HCT116 (cell line): ENCODE results near the gene SFXN2. TPM values are rescaled to one million over a fixed set of nuclear protein-coding genes. Genes with fewer than 3 reads are reported as not detected.

Experiments
- ATAC-seq: fragments of 200-7000 bp; cut with Tn5 transposase; 2 replicates; pipeline ENCODE4 v1.9.1; 2020; ENCODE audit warnings: mild to moderate bottlenecking, moderate library complexity
- BruUV-seq: library from RNA; stranded (reverse); fragments of 400-500 nt; replicated peaks from 2 replicates; lab custom pipeline; 2021; lab: Mats Ljungman, UMichigan
- CTCF ChIA-PET: fragments of 300-600 bp; sonication (Branson Sonifier 250); formaldehyde crosslinking; loops from one replicate; lab custom pipeline; 2021; ENCODE audit warnings: antibody characterized with exemption; lab: Charles Lee
- POLR2A ChIA-PET: fragments of 300-600, 350-600 bp; sonication (Branson Sonifier 250); formaldehyde crosslinking; loops from one replicate; lab custom pipeline; 2021; ENCODE audit warnings: antibody characterized with exemption; lab: Charles Lee
- RAD21 ChIA-PET, 2 experiments: fragments of 300-600 bp; sonication (Branson Sonifier 250); formaldehyde crosslinking; loops; one replicate each; lab custom pipeline; 2023; ENCODE audit warnings: low total read pairs in 2 of 2; ENCODE audit not compliant: uncharacterized antibody in 2 of 2, unreplicated experiment in 2 of 2, low non-redundant PET in 1 of 2; lab: Charles Lee
- DNase-seq: peaks from one replicate; pipeline ENCODE4 v3.0.0-alpha.2; 2010; ENCODE audit warnings: low read depth, low spot score
- H2AFZ ChIP-seq: fragments of 200-600 bp; shearing (Covaris generic), sonication (generic); 2 replicates; pipeline ENCODE4 v1.6.1; 2017; ENCODE audit warnings: low read depth, mixed run types, mixed read lengths, antibody characterized with exemption, low read length; ENCODE audit not compliant: poor library complexity, severe bottlenecking
- H3K27ac ChIP-seq: 2 replicates; pipeline ENCODE4 v1.5.1; 2012; ENCODE audit warnings: low read depth, low read length
- H3K27me3 ChIP-seq: fragments of 200-600 bp; sonication (generic); 2 replicates; pipeline ENCODE4 v1.6.1; 2016; ENCODE audit warnings: mixed run types, low read length, mixed read lengths; ENCODE audit not compliant: insufficient read depth
- H3K36me3 ChIP-seq, 2 experiments: fragments of 200-500 bp in 1 of 2; fragments of 200-600 bp in 1 of 2; sonication (Bioruptor generic) in 1 of 2; sonication (generic) in 1 of 2; 2 replicates each; pipeline versions ENCODE4 v1.5.1 to v1.6.1; 2014 to 2016; ENCODE audit warnings: low read length in 2 of 2, inconsistent platforms in 1 of 2, mixed read lengths in 1 of 2, mixed run types in 1 of 2; ENCODE audit not compliant: insufficient read depth in 2 of 2, control insufficient read depth in 1 of 2
- H3K4me1 ChIP-seq, 2 experiments: fragments of 200-600 bp in 1 of 2; sonication (generic) in 1 of 2; 2 replicates each; pipeline versions ENCODE4 v1.5.1 to v1.6.1; 2012 to 2017; ENCODE audit warnings: low read length in 2 of 2, inconsistent platforms in 1 of 2, mild to moderate bottlenecking in 1 of 2, mixed read lengths in 1 of 2, mixed run types in 1 of 2, moderate library complexity in 1 of 2; ENCODE audit not compliant: insufficient read depth in 2 of 2, control insufficient read depth in 1 of 2
- H3K4me2 ChIP-seq: fragments of 200-600 bp; sonication (generic); 2 replicates; pipeline ENCODE4 v1.6.1; 2017; ENCODE audit warnings: mixed run types, low read length, mixed read lengths
- H3K4me3 ChIP-seq, 2 experiments: fragments of 200-600 bp in 1 of 2; sonication (generic) in 1 of 2; replicated peaks in 1 of 2; 2 replicates each; pipeline ENCODE4 v1.5.1; 2011 to 2016; ENCODE audit warnings: low read length in 2 of 2, control low read depth in 1 of 2, low read depth in 1 of 2, mild to moderate bottlenecking in 1 of 2, mixed read lengths in 1 of 2, mixed run types in 1 of 2
- H3K79me2 ChIP-seq: fragments of 200-600 bp; sonication (generic); 2 replicates; pipeline ENCODE4 v1.6.1; 2017; ENCODE audit warnings: mild to moderate bottlenecking, mixed run types, low read length, moderate library complexity, mixed read lengths; ENCODE audit not compliant: insufficient read depth
- H3K9ac ChIP-seq: fragments of 200-600 bp; sonication (generic); 2 replicates; pipeline ENCODE4 v1.6.1; 2016; ENCODE audit warnings: low read length, mixed read lengths
- H3K9me2 ChIP-seq: fragments of 200-600 bp; sonication (generic), shearing (Covaris generic); 2 replicates; pipeline ENCODE4 v1.6.1; 2017; ENCODE audit warnings: mixed run types, mild to moderate bottlenecking, moderate library complexity; ENCODE audit not compliant: insufficient read depth
- H3K9me3 ChIP-seq, 2 experiments: fragments of 200-500 bp in 1 of 2; fragments of 200-600 bp in 1 of 2; sonication (Bioruptor generic) in 1 of 2; sonication (generic) in 1 of 2; 2 replicates each; pipeline ENCODE4 v1.6.1; 2014 to 2017; ENCODE audit warnings: low read length in 2 of 2, mixed read lengths in 2 of 2, inconsistent platforms in 1 of 2, low read depth in 1 of 2, mild to moderate bottlenecking in 1 of 2, mixed run types in 1 of 2, moderate library complexity in 1 of 2; ENCODE audit not compliant: control insufficient read depth in 1 of 2, insufficient read depth in 1 of 2
- H4K20me1 ChIP-seq: fragments of 200-600 bp; sonication (generic), shearing (Covaris generic); 2 replicates; pipeline ENCODE4 v1.6.1; 2017; ENCODE audit warnings: mixed run types, mild to moderate bottlenecking, moderate library complexity; ENCODE audit not compliant: insufficient read depth
- CBX3 ChIP-seq: IDR thresholded peaks from 2 replicates; pipeline ENCODE4 v1.6.1; 2012; ENCODE audit warnings: low read depth
- CEBPB ChIP-seq: IDR thresholded peaks from 2 replicates; pipeline ENCODE4 v1.6.1; 2012; ENCODE audit warnings: low read depth
- EGR1 ChIP-seq: IDR thresholded peaks from 2 replicates; pipeline ENCODE4 v1.6.1; 2012; ENCODE audit warnings: low read depth
- ELF1 ChIP-seq: IDR thresholded peaks from 2 replicates; pipeline ENCODE4 v1.6.1; 2012; ENCODE audit warnings: low read depth, borderline replicate concordance
- EZH2 ChIP-seq: fragments of 200-600 bp; sonication (generic); IDR thresholded peaks from 2 replicates; pipeline ENCODE4 v1.6.1; 2017; ENCODE audit warnings: antibody characterized with exemption, mixed run types
- FOSL1 ChIP-seq: IDR thresholded peaks from 2 replicates; pipeline ENCODE4 v1.6.1; 2012; ENCODE audit warnings: low read depth
- JUND ChIP-seq: IDR thresholded peaks from 2 replicates; pipeline ENCODE4 v1.6.1; 2012
- MAX ChIP-seq: IDR thresholded peaks from 2 replicates; pipeline ENCODE4 v1.6.1; 2012
- POLR2A ChIP-seq: IDR thresholded peaks from 2 replicates; pipeline ENCODE4 v1.7.0; 2011; ENCODE audit warnings: borderline replicate concordance; ENCODE audit not compliant: insufficient read depth, insufficient read length; ENCODE audit errors: extremely low read depth
- POLR2AphosphoS5 ChIP-seq: IDR thresholded peaks from 2 replicates; pipeline ENCODE4 v1.6.1; 2011; ENCODE audit warnings: mild to moderate bottlenecking, low read depth, low read length, moderate library complexity
- SIN3A ChIP-seq: IDR thresholded peaks from 2 replicates; pipeline ENCODE4 v1.6.1; 2012; ENCODE audit warnings: low read depth
- SP1 ChIP-seq: IDR thresholded peaks from 2 replicates; pipeline ENCODE4 v1.6.1; 2012; ENCODE audit warnings: low read depth
- ZBTB33 ChIP-seq: IDR thresholded peaks from 2 replicates; pipeline ENCODE4 v1.6.1; 2011; ENCODE audit warnings: mild to moderate bottlenecking, low read length, moderate library complexity; ENCODE audit not compliant: insufficient replicate concordance; ENCODE audit errors: extremely low read depth
- ZFX ChIP-seq: fragments of 450-650 bp; IDR thresholded peaks from 2 replicates; pipeline ENCODE4 v1.6.1; 2017
- ZNF274 ChIP-seq: fragments of 200-500 bp; sonication (Bioruptor generic); IDR thresholded peaks from 2 replicates; pipeline ENCODE4 v1.6.1; 2014; ENCODE audit warnings: mild to moderate bottlenecking, low read depth, low read length, inconsistent platforms
- intact Hi-C: fragments of 100-400 bp; cut with micrococcal nuclease; formaldehyde crosslinking; loops from 2 replicates; pipeline ENCODE4 v1.10.0; 2022
- total RNA-seq: library from RNA; stranded (reverse); gene quantifications from one replicate; pipeline ENCODE4 v1.2.1, GENCODE V29; 2021; ENCODE audit not compliant: unreplicated experiment

The SFXN2 gene
- total RNA-seq, 1 experiment from 2014 or later = 22.9 TPM

- Histone ChIP-seq H3K4me2 (no peak overlapping the region), H3K9ac (no peak overlapping the region), H3K79me2 (no peaks in the 10 kb centered on the region)
- RAD21 ChIA-PET = no interaction called here
- POLR2A ChIA-PET = interaction anchor here (1.8 kb wide), 1 partner anchor 38 kb away, joined by 5 read pairs; the partner anchor contains the start of genes ARL3 and SFXN2
- CTCF ChIA-PET = no interaction called here
- TF ChIP-seq CBX3 = no peak
- no peak for TF ChIP-seq CEBPB
- no peak for TF ChIP-seq MAX
- TF ChIP-seq FOSL1 = no peak
- no peak for TF ChIP-seq JUND
- no peak for TF ChIP-seq SIN3A
- TF ChIP-seq ELF1 = no peak
- no peak for TF ChIP-seq POLR2A
- no peak for TF ChIP-seq SP1
- no peak for TF ChIP-seq ZFX
- TF ChIP-seq EZH2 = no peak
- TF ChIP-seq EGR1 = no peak
- no peak for TF ChIP-seq POLR2AphosphoS5
- TF ChIP-seq ZNF274 = no peak
- TF ChIP-seq ZBTB33 = no peak
- TF ChIP-seq, all 23 proteins: peak for 0
- DNase-seq (no peak), ATAC-seq (no peak)
- Histone ChIP-seq H3K9me2 (no peaks in the 10 kb centered on the region), H4K20me1 (no peaks in the 10 kb centered on the region), H3K4me1 (peaks cover 5 to 10% of the 10 kb centered on the region in 2 experiments; a peak in 3 of 4 replicates), H3K27me3 (no peaks in the 10 kb centered on the region), H3K36me3 (no peaks in the 10 kb centered on the region; a peak in 1 of 4 replicates), H3K27ac (no peak overlapping the region), H3K4me3 (no peak overlapping the region), H2AFZ (no peak overlapping the region), H3K9me3 (no peaks in the 10 kb centered on the region)
- intact Hi-C loops = no loop called here
- BruUV-seq = no TSS peak
Measured at GRCh38 chr10:102676534-102677315, 37.7 kb upstream of the SFXN2 start.
